HCT116 (cell line): Measurements from ENCODE around the gene CGB1.

Experiments
- CEBPB ChIP-seq: IDR thresholded peaks from 2 replicates; pipeline ENCODE4 v1.6.1; 2012; ENCODE audit warnings: low read depth
- CTCF ChIP-seq, 3 experiments: fragments of 200-600 bp in 1 of 3; sonication (generic) in 1 of 3; IDR thresholded peaks in 2 of 3; conservative IDR thresholded peaks in 1 of 3; 2 replicates each; pipeline ENCODE4 v1.5.1; 2012 to 2017; ENCODE audit warnings: low read depth in 2 of 3, low read length in 2 of 3, antibody characterized with exemption in 1 of 3, borderline replicate concordance in 1 of 3, control low read depth in 1 of 3, mild to moderate bottlenecking in 1 of 3, mixed read lengths in 1 of 3, mixed run types in 1 of 3, moderate library complexity in 1 of 3; ENCODE audit not compliant: insufficient read depth in 1 of 3
- EZH2 ChIP-seq: fragments of 200-600 bp; sonication (generic); IDR thresholded peaks from 2 replicates; pipeline ENCODE4 v1.6.1; 2017; ENCODE audit warnings: antibody characterized with exemption, mixed run types
- JUND ChIP-seq: IDR thresholded peaks from 2 replicates; pipeline ENCODE4 v1.6.1; 2012
- MAX ChIP-seq: IDR thresholded peaks from 2 replicates; pipeline ENCODE4 v1.6.1; 2012
- POLR2A ChIP-seq: IDR thresholded peaks from 2 replicates; pipeline ENCODE4 v1.7.0; 2011; ENCODE audit warnings: borderline replicate concordance; ENCODE audit not compliant: insufficient read depth, insufficient read length; ENCODE audit errors: extremely low read depth
- POLR2AphosphoS5 ChIP-seq: IDR thresholded peaks from 2 replicates; pipeline ENCODE4 v1.6.1; 2011; ENCODE audit warnings: mild to moderate bottlenecking, low read depth, low read length, moderate library complexity
- SIN3A ChIP-seq: IDR thresholded peaks from 2 replicates; pipeline ENCODE4 v1.6.1; 2012; ENCODE audit warnings: low read depth
- SP1 ChIP-seq: IDR thresholded peaks from 2 replicates; pipeline ENCODE4 v1.6.1; 2012; ENCODE audit warnings: low read depth
- TF ChIP-seq, protein P1 (sequence below): IDR thresholded peaks from 2 replicates; pipeline ENCODE4 v1.6.1; 2011; ENCODE audit warnings: mild to moderate bottlenecking, low read length, moderate library complexity; ENCODE audit not compliant: insufficient replicate concordance; ENCODE audit errors: extremely low read depth
- TF ChIP-seq, protein P2 (sequence below): IDR thresholded peaks from 2 replicates; pipeline ENCODE4 v1.6.1; 2012; ENCODE audit warnings: low read depth

- 0 out of 6 replicates have a peak, but pooled peaks of 1 of the 3 experiments have one; percentile 9 for TF ChIP-seq CTCF (IDR thresholded peaks at IDR 0.05 in 2 of 3, conservative IDR thresholded peaks at IDR 0.05 in 1 of 3; ENCODE audit: borderline replicate concordance in 1 of 3, insufficient read depth in 1 of 3, low read depth in 2 of 3, low read length in 2 of 3)
- no peak for TF ChIP-seq POLR2A
- no peak for TF ChIP-seq MAX
- no peak for TF ChIP-seq SP1
- TF ChIP-seq, protein P1, sequence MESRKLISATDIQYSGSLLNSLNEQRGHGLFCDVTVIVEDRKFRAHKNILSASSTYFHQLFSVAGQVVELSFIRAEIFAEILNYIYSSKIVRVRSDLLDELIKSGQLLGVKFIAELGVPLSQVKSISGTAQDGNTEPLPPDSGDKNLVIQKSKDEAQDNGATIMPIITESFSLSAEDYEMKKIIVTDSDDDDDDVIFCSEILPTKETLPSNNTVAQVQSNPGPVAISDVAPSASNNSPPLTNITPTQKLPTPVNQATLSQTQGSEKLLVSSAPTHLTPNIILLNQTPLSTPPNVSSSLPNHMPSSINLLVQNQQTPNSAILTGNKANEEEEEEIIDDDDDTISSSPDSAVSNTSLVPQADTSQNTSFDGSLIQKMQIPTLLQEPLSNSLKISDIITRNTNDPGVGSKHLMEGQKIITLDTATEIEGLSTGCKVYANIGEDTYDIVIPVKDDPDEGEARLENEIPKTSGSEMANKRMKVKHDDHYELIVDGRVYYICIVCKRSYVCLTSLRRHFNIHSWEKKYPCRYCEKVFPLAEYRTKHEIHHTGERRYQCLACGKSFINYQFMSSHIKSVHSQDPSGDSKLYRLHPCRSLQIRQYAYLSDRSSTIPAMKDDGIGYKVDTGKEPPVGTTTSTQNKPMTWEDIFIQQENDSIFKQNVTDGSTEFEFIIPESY: no peak
- TF ChIP-seq SIN3A: no peak; the same call in 1 of the 2 replicates
- TF ChIP-seq, protein P2, sequence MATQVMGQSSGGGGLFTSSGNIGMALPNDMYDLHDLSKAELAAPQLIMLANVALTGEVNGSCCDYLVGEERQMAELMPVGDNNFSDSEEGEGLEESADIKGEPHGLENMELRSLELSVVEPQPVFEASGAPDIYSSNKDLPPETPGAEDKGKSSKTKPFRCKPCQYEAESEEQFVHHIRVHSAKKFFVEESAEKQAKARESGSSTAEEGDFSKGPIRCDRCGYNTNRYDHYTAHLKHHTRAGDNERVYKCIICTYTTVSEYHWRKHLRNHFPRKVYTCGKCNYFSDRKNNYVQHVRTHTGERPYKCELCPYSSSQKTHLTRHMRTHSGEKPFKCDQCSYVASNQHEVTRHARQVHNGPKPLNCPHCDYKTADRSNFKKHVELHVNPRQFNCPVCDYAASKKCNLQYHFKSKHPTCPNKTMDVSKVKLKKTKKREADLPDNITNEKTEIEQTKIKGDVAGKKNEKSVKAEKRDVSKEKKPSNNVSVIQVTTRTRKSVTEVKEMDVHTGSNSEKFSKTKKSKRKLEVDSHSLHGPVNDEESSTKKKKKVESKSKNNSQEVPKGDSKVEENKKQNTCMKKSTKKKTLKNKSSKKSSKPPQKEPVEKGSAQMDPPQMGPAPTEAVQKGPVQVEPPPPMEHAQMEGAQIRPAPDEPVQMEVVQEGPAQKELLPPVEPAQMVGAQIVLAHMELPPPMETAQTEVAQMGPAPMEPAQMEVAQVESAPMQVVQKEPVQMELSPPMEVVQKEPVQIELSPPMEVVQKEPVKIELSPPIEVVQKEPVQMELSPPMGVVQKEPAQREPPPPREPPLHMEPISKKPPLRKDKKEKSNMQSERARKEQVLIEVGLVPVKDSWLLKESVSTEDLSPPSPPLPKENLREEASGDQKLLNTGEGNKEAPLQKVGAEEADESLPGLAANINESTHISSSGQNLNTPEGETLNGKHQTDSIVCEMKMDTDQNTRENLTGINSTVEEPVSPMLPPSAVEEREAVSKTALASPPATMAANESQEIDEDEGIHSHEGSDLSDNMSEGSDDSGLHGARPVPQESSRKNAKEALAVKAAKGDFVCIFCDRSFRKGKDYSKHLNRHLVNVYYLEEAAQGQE: no peak
- peak; percentile 76 for TF ChIP-seq POLR2AphosphoS5
- TF ChIP-seq CEBPB: no peak
- TF ChIP-seq EZH2: no peak
- TF ChIP-seq JUND: no peak
Measured at GRCh38 chr19:49019242-49019932, 17.3 kb downstream of the CGB1 start.
